Measurements from ENCODE around the gene EPB41L1. TPM values are rescaled to one million over a fixed set of nuclear protein-coding genes. Genes with fewer than 3 reads are reported as not detected.

The EPB41L1 gene
- total and polyA plus RNA-seq, 2 donors from 2014 or later = 53.2 to 230 TPM

GRCh38 chr20:36238153-36238552, 83.6 kb downstream of the EPB41L1 start:
- no peak for TF ChIP-seq CTCF (IDR thresholded peaks at IDR 0.05; ENCODE audit: borderline replicate concordance, extremely low read depth, insufficient read depth)
- intact Hi-C loops (cut with DNase I) = no loop called here
- Histone ChIP-seq H3K4me1 (ENCODE audit: control insufficient read depth in 2 of 3, insufficient read depth in 2 of 3, low read depth in 1 of 3, low read length in 3 of 3) (peaks cover 2 to 10% (median 6%) of the 10 kb centered on the region in 3 donors), H3K36me3 (ENCODE audit: control insufficient read depth in 2 of 3, insufficient read depth in 3 of 3, low read length in 3 of 3) (peaks cover 0 to 8% (median 0%) of the 10 kb centered on the region in 3 donors), H3K9ac (ENCODE audit: low read length in 3 of 3) (no peak overlapping the region), H3K9me3 (ENCODE audit: control insufficient read depth in 2 of 3, insufficient read depth in 1 of 3, low read length in 3 of 3) (no peaks in the 10 kb centered on the region), H3K4me3 (ENCODE audit: low read length in 3 of 3) (no peak overlapping the region), H3K27me3 (ENCODE audit: control insufficient read depth, insufficient read depth, low read length) (no peaks in the 10 kb centered on the region), H3K27ac (ENCODE audit: low read depth in 2 of 2, low read length in 2 of 2) (no peak overlapping the region)
- DNase-seq (no peak), FAIRE-seq (no peak)

GRCh38 chr20:36238760-36239159, 84.2 kb downstream of the EPB41L1 start:
- Histone ChIP-seq H3K27me3 (ENCODE audit: control insufficient read depth, insufficient read depth, low read length) (no peaks in the 10 kb centered on the region), H3K36me3 (ENCODE audit: control insufficient read depth in 2 of 3, insufficient read depth in 3 of 3, low read length in 3 of 3) (peaks cover 0 to 13% (median 0%) of the 10 kb centered on the region in 3 donors), H3K9ac (ENCODE audit: low read length in 3 of 3) (no peak overlapping the region), H3K27ac (ENCODE audit: low read depth in 2 of 2, low read length in 2 of 2) (no peak overlapping the region), H3K4me3 (ENCODE audit: low read length in 3 of 3) (no peak overlapping the region), H3K9me3 (ENCODE audit: control insufficient read depth in 2 of 3, insufficient read depth in 1 of 3, low read length in 3 of 3) (no peaks in the 10 kb centered on the region), H3K4me1 (ENCODE audit: control insufficient read depth in 2 of 3, insufficient read depth in 2 of 3, low read depth in 1 of 3, low read length in 3 of 3) (peaks cover 2 to 10% (median 6%) of the 10 kb centered on the region in 3 donors)
- no peak for FAIRE-seq
- DNase-seq = no peak
- intact Hi-C loops (cut with DNase I) = no loop called here
- no peak for TF ChIP-seq CTCF (IDR thresholded peaks at IDR 0.05; ENCODE audit: borderline replicate concordance, extremely low read depth, insufficient read depth)

GRCh38 chr20:36240076-36240475, 85.5 kb downstream of the EPB41L1 start:
- Histone ChIP-seq H3K36me3 (ENCODE audit: control insufficient read depth in 2 of 3, insufficient read depth in 3 of 3, low read length in 3 of 3) (peaks cover 0 to 27% (median 8%) of the 10 kb centered on the region in 3 donors), H3K9ac (ENCODE audit: low read length in 3 of 3) (no peak overlapping the region), H3K27ac (ENCODE audit: low read depth in 2 of 2, low read length in 2 of 2) (no peak overlapping the region), H3K27me3 (ENCODE audit: control insufficient read depth, insufficient read depth, low read length) (no peaks in the 10 kb centered on the region), H3K4me3 (ENCODE audit: low read length in 3 of 3) (no peak overlapping the region), H3K4me1 (ENCODE audit: control insufficient read depth in 2 of 3, insufficient read depth in 2 of 3, low read depth in 1 of 3, low read length in 3 of 3) (peaks cover 2 to 10% (median 6%) of the 10 kb centered on the region in 3 donors), H3K9me3 (ENCODE audit: control insufficient read depth in 2 of 3, insufficient read depth in 1 of 3, low read length in 3 of 3) (no peaks in the 10 kb centered on the region)
- intact Hi-C loops (cut with DNase I) = no loop called here
- DNase-seq = no peak
- no peak for TF ChIP-seq CTCF (IDR thresholded peaks at IDR 0.05; ENCODE audit: borderline replicate concordance, extremely low read depth, insufficient read depth)
- FAIRE-seq = no peak

GRCh38 chr20:36241678-36242077, 87.1 kb downstream of the EPB41L1 start:
- no peaks in the 10 kb centered on the region for H3K9me3 ChIP-seq (ENCODE audit: control insufficient read depth in 2 of 3, insufficient read depth in 1 of 3, low read length in 3 of 3)
- no peak for FAIRE-seq
- no peak for TF ChIP-seq CTCF (IDR thresholded peaks at IDR 0.05; ENCODE audit: borderline replicate concordance, extremely low read depth, insufficient read depth)
- no peak for DNase-seq
- peaks cover 2 to 6% (median 5%) of the 10 kb centered on the region in 3 donors for H3K4me1 ChIP-seq (ENCODE audit: control insufficient read depth in 2 of 3, insufficient read depth in 2 of 3, low read depth in 1 of 3, low read length in 3 of 3)
- H3K27me3 ChIP-seq (ENCODE audit: control insufficient read depth, insufficient read depth, low read length) = no peaks in the 10 kb centered on the region
- peaks cover 3 to 43% (median 22%) of the 10 kb centered on the region in 3 donors for H3K36me3 ChIP-seq (ENCODE audit: control insufficient read depth in 2 of 3, insufficient read depth in 3 of 3, low read length in 3 of 3)
- no peak overlapping the region for H3K4me3 ChIP-seq (ENCODE audit: low read length in 3 of 3)
- intact Hi-C loops (cut with DNase I) = no loop called here
- H3K9ac ChIP-seq (ENCODE audit: low read length in 3 of 3) = no peak overlapping the region
- H3K27ac ChIP-seq (ENCODE audit: low read depth in 2 of 2, low read length in 2 of 2) = no peak overlapping the region

Measured in kidney (tissue), 14 donors.